ENCODE data around the gene TLR1. TPM values are rescaled to one million over a fixed set of nuclear protein-coding genes. Genes with fewer than 3 reads are reported as not detected.
A peak's percentile ranks its signal among the peaks of the same experiment; 100 is the strongest.

The TLR1 gene
- total RNA-seq, 4 donors from 2014 or later = 6.7 to 9.8 (median 8.9) TPM

GRCh38 chr4:38823766-38824165, 19.2 kb upstream of the TLR1 start:
- Histone ChIP-seq H3K36me3 (no peaks in the 10 kb centered on the region), H3K4me1 (peaks cover 8% of the 10 kb centered on the region), H3K4me3 (no peak overlapping the region), H3K27ac (no peak overlapping the region), H3K9me3 (no peaks in the 10 kb centered on the region), H3K27me3 (no peaks in the 10 kb centered on the region)
- no peak for TF ChIP-seq EP300 (IDR thresholded peaks at IDR 0.05)
- no peak for TF ChIP-seq POLR2A (IDR thresholded peaks at IDR 0.05)
- TF ChIP-seq POLR2AphosphoS5 (IDR thresholded peaks at IDR 0.05) = no peak
- no peak for TF ChIP-seq CTCF (IDR thresholded peaks at IDR 0.05)
- WGBS = 90% methylated on average over 21 of the region's 27 CpGs
- no peak for DNase-seq (ENCODE audit: low spot score in 2 of 2)

GRCh38 chr4:38822748-38823303, 18.2 kb upstream of the TLR1 start:
- no peaks in the 10 kb centered on the region for H3K36me3 ChIP-seq
- no peaks in the 10 kb centered on the region for H3K27me3 ChIP-seq
- peaks cover 8% of the 10 kb centered on the region for H3K4me1 ChIP-seq
- no peaks in the 10 kb centered on the region for H3K9me3 ChIP-seq
- DNase-seq (ENCODE audit: low spot score in 2 of 2) = no peak
- 85% methylated on average over 5 of the region's 5 CpGs for WGBS
- no peak overlapping the region for H3K4me3 ChIP-seq
- TF ChIP-seq POLR2AphosphoS5 (IDR thresholded peaks at IDR 0.05) (no peak), POLR2A (IDR thresholded peaks at IDR 0.05) (no peak), EP300 (IDR thresholded peaks at IDR 0.05) (no peak), CTCF (IDR thresholded peaks at IDR 0.05) (no peak)
- no peak overlapping the region for H3K27ac ChIP-seq

GRCh38 chr4:38821739-38822138, 17.1 kb upstream of the TLR1 start:
- Histone ChIP-seq H3K4me1 (peaks cover 8% of the 10 kb centered on the region), H3K9me3 (no peaks in the 10 kb centered on the region), H3K4me3 (no peak overlapping the region), H3K27me3 (no peaks in the 10 kb centered on the region), H3K36me3 (no peaks in the 10 kb centered on the region), H3K27ac (no peak overlapping the region)
- 92% methylated on average over 3 of the region's 3 CpGs for WGBS
- no peak for DNase-seq (ENCODE audit: low spot score in 2 of 2)
- no peak for TF ChIP-seq POLR2AphosphoS5 (IDR thresholded peaks at IDR 0.05)
- TF ChIP-seq CTCF (IDR thresholded peaks at IDR 0.05) = no peak
- TF ChIP-seq POLR2A (IDR thresholded peaks at IDR 0.05) = no peak
- no peak for TF ChIP-seq EP300 (IDR thresholded peaks at IDR 0.05)

- no peak for TF ChIP-seq CTCF (IDR thresholded peaks at IDR 0.05)
- TF ChIP-seq POLR2AphosphoS5 (IDR thresholded peaks at IDR 0.05) = no peak
- no peak for TF ChIP-seq POLR2A (IDR thresholded peaks at IDR 0.05)
- no peak for TF ChIP-seq EP300 (IDR thresholded peaks at IDR 0.05)
- Histone ChIP-seq H3K36me3 (no peaks in the 10 kb centered on the region), H3K9me3 (no peaks in the 10 kb centered on the region), H3K4me3 (no peak overlapping the region), H3K27ac (peak overlapping the region; percentile 5), H3K4me1 (peaks cover 11% of the 10 kb centered on the region), H3K27me3 (no peaks in the 10 kb centered on the region)
- no peak for DNase-seq (ENCODE audit: low spot score in 2 of 2)
- 70% methylated on average over 4 of the region's 4 CpGs for WGBS
Observed at GRCh38 chr4:38820329-38821061, 15.9 kb upstream of the TLR1 start.

GRCh38 chr4:38819569-38819968, 15.0 kb upstream of the TLR1 start:
- H3K36me3 ChIP-seq = no peaks in the 10 kb centered on the region
- DNase-seq (ENCODE audit: low spot score in 2 of 2) = no peak
- TF ChIP-seq EP300 (IDR thresholded peaks at IDR 0.05) = no peak
- no peak for TF ChIP-seq POLR2A (IDR thresholded peaks at IDR 0.05)
- TF ChIP-seq CTCF (IDR thresholded peaks at IDR 0.05) = no peak
- TF ChIP-seq POLR2AphosphoS5 (IDR thresholded peaks at IDR 0.05) = no peak
- no peaks in the 10 kb centered on the region for H3K27me3 ChIP-seq
- no peaks in the 10 kb centered on the region for H3K9me3 ChIP-seq
- H3K4me3 ChIP-seq = no peak overlapping the region
- 33% methylated on average over 3 of the region's 3 CpGs for WGBS
- peaks cover 11% of the 10 kb centered on the region for H3K4me1 ChIP-seq
- no peak overlapping the region for H3K27ac ChIP-seq
